HuH-7 (cell line): ENCODE results near the gene ACKR3.
A peak's percentile ranks its signal among the peaks of the same experiment; 100 is the strongest.

Source experiments
- DNase-seq: peaks from one replicate; pipeline ENCODE4 v3.0.0; 2011; ENCODE audit warnings: low spot score

ACKR3 gene

DNA sequence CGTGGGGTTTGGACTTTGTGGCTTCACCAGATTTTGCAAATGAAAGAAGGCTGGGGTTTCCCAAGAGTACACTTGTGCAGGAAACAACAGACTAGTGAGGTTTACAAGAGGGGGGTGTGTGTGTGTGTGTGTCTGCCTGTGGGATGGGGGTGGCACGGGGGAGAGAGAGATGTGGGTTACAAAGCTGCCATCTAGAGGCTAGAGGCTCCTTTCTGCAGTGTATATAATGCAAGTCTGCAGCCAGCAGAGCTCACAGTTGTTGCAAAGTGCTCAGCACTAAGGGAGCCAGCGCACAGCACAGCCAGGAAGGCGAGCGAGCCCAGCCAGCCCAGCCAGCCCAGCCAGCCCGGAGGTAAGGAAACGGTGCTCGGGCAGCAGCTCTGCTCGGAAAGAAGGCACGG, at the start of gene ACKR3:
ACKR3 (plus strand) TSS at position 253 of the 401 bp plus-strand sequence. CDS start 10,641 bp downstream, outside the sequence.
- DNase-seq, result peak; percentile 67

DNA sequence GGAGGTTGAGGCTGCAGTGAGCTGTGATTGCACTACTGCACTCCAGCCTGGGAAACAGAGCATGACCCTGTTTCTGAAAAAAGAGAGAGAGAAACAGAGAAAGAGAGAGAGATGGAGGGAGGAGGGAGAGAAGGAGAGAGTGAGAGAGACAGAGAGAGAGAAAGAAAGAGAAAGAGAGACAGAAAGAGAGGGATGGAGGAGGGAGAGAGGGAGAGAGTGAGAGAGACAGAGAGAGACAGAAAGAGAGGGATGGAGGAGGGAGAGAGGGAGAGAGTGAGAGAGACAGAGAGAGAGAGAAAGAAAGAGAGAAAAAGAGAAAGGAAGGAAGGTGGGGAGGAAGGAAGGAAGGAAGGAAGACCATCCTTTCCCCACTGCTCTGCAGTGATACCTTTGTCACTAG, 48.1 kb upstream of the ACKR3 start:
- no peak for DNase-seq

DNA sequence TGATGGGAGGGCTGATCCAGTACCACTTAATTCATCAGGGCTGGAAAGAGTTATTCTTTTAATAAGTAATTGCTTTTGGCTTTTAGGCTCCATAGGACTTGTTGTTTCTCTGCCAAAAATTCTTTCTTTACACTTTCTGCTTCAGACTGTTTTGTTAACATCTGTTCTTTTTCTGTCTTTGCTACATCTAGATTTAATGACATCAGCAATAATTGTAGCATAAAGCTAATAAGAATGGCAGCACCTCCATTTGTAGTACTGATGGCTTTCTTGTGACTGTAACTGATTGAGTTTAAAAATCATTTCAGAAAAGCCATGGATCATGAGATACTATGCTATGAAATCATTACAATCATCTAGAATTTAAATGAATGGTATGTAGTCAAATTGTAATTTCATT, 46.4 kb upstream of the ACKR3 start:
- no peak for DNase-seq

DNA sequence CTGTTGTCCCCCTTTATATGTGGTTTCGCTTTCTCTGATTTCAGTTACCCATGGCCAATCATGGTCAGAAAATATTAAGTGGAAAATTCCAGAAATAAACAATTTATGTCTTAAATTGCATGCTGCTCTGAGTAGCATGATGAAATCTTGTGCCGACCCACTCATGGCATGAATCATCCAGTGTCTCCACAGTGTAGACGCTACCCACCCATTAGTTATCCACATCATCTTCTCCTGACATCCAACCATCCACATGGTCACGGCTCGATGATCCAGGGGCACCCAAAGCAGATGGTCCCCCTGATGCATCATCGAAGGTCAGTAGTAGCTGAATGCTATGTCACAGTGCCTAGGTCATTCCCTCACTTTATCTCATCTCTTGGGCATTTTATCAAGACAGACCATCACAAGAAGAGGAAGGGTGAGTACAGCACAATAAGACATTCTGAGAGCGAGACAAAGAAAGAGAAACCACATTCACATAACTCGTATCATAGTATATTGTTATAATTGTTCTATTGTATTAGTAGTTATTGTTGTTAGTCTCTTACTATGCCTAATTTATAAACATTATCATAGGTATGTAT, 44.1 kb upstream of the ACKR3 start:
- no peak for DNase-seq

DNA sequence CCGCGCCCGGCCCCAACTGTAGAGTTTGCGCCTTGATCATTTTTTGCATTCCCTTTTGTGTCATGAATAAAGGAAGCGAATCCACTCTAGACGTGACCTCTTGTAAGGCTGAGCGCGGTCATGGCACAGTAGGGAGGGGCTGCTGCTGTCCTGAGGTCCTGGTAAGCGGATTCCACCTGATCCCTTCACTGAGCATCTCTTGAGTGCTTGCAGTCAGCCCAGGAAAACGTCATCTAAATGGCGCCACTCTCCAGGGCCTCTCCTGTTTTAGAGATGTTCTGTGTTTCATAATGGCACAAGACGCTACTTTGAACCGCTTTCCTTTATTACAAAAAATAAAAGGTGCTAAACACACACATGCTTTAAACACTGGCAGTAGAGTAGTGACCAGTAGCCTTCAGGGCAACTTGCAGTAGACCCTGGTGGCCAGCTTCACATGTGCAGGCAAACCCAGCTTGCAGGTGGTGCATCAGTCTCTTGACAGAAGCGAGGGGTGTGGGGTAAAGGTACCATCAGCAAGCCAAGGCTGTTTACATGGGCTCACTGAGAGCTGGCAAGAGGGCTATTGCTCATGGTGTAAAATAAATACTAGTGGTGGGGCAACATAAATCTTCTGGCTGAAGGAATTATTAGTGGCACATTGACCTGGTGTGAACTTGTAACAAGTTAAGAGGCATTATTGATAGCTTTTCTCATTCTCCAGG, 43.0 kb upstream of the ACKR3 start:
- DNase-seq, result no peak

DNA sequence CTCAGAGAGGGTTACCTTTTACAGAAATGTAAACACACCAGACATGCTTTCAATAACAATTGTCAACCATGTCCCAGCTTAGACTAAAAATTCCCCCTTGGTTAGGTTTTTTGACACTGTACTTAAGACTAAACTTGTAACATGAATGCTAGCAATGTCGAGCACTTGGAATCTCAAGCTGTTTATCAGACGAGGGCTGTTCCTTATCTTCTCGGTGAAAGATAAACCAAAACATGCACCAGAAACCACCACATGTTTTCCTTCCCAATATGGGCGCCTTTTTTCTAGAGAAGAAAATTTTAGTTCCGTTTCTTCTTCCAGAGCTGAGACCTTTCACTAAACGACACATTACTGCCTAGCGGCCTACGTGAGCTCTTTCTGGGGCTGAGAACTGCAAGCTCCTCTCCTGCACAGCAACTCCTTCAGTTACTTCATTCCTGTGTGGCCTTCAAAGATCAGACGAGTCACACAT, 42.4 kb upstream of the ACKR3 start:
- no peak for DNase-seq

DNA sequence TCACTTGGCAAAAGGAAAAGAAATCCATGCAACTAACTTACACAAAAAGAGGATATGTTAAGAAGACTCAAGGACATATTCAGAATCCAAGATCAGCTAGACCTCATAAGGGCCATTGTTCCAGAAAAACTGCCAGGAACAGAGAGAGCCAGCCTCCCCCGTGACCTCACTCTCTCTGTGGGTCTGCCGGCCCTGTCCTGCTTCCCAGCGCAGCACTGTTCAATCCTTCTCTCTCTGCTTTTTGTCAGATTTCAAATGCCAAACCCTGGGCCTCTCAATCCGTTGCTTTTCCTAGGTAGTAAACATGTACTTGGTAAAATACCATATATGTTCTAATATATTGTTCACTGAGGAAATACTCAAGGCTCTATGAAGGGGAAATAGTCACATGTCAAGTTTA, 40.0 kb upstream of the ACKR3 start:
- DNase-seq, result no peak

DNA sequence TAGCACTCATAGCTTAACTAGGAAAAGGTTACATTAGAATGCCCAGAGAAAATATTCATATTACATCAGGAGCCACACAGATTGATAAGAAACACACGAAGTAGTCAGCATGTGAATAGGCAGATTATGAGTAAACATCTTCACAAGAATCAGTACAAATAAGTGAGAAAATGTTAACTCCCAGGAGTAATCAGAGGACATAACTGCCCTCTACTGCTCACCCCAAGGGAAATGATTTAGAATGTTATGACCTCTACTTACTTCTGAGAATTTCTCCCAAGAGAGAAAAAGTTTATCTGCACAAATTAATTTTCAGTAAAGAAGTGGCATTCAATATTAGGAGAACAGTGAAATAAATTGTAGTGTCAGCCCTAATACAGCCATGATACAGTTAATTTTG, 39.1 kb upstream of the ACKR3 start:
- no peak for DNase-seq

DNA sequence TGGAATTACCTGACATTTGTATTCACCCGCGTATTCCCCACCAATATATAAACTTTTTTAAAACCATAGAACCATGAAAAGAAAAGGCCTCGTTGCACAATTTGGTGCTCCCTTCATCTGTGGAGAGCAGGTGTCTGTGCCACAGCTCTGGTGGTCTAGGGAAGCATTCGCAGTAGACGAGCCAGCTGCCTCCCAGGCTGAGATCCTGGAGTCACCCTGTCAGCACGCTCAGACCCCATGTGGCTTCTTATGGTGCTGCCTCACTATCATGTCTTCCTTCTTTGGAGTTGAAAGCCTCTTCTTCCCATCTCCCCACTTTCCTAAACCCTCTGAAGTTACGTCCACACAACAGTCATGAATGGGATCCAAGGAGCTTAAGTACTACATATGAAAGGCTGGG, 38.4 kb upstream of the ACKR3 start:
- DNase-seq, result no peak

DNA sequence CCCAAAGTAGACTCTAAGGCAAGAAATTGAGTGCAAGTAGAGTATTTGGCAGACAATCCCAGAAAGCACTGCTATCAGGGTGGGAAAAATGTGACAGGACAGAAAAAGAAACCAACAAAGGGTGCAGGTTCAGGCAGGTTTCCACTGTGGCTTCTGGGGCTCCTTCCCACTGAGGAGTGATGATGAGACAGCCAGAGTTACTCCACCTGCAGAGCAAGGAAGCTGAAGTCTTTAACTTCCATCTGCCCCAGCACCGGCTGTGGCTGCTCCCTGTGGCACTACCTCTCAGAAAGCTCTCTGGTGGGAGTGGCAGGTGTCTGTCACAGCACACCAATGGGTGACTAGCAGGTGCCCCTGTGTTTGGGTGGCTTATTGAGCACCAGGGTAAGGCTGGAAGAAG, 37.6 kb upstream of the ACKR3 start:
- DNase-seq, result no peak

DNA sequence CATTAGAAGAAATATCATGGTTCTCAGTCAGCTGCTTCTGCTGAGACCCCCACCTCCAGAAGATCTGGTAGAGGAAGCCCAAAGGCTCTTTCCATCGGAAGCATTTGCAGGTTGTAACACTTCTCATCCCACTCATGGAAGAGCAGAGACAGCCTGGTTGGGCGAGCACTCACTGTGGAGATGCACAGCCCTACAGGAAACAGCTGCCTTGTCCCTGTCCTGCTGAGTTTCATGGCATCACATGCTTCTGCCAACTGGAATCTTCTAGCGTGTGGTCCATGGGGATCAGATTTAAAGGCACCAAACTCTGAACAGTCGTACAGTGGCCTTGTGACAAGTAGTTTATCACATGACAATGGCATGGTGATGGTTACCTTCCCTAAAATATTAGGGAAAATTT, 36.3 kb upstream of the ACKR3 start:
- DNase-seq, result no peak

DNA sequence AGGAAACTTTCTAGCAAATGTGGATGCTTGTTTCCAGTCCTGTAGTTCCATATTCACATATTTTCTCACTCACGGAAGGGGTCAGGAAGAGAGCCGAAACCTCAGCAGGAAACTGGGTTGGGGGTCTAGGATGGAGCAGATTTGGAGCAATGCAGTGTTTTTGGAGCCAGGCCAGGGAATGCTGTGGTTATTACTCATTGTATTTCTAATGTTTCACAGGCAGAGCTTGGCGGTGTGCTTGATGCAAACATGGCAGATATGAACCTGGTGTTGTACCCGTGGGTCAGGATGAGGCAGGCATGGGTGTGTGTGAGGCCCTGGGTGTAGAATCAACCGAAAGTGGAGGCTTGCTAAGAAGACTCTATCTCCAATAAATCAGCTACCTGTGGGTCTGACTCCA, 34.6 kb upstream of the ACKR3 start:
- no peak for DNase-seq

DNA sequence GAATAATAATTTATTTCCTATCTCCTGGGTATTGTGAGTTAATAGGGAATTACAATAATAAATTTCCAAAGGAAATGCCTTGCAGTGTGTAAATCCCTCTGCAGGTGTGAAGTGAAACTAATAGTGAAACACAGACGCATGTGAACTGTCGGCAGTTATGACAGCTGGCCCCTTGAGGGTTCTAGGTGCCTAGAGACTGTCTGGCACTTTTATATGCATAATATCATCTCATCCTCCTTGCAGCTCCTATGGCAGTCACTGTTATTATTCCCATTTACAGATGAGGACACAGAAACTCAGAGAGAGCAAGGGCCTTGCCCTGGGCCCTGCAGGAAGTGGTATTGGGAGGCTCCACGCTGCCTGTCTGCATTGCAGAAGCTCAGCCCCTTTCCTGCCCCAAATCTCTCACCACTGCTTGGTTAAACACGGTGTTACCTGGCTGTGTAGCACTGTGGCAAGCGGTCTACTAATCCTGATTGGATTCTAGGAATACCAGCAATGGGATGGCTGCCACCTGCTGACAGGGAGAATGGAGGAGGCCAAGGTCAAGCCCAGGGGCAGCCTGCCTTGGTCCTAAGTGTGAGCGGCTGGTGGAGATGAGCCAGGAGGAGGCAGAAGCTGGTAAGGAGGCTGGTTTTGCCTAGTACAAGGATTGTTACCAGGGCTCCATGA, 32.8 kb upstream of the ACKR3 start:
- DNase-seq, result no peak

DNA sequence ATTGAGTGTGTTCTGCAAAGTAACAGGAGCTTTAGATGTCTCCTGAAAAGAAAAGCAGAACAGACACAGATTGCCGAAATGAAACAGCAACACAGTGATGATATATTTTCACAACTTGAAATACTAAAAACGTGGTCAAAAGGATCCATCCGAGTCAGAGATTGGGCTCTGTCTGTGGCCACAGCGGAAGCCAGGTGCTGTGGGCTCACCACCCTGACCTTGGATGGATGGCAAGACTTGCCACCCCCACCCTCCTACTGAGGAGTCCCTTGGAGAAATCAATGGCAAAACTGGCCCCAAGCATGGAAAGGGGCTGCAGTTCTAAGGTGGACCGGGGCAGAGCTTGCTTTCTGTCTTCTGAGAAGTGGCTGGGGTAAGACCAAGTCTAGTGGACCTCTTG, 31.4 kb upstream of the ACKR3 start:
- no peak for DNase-seq

DNA sequence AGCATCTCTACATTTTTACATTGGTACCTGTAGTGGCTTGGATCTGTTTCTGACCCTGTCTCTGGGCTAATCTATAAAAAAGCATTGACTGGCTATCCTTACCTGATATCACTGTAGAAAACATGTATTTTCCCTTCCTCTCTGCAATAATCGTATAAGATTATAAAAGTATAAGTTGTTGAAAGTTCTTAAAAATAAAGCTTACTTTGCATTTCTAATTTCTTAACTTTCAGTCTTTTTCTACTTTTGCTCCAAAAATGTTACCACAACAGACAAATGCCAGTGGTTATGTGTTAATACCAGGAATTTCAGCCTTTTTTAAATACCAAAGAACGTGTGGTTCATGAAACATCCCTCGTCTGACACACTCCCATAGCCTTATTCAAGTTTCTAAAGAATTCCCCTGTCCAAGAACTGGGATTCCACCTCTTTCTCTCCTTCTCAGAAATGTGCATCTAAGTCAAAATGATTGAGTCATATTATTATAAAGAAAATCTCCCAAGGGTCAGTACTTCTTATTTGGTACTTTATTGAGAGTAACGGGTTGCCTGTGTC, 28.5 kb upstream of the ACKR3 start:
- DNase-seq, result no peak

DNA sequence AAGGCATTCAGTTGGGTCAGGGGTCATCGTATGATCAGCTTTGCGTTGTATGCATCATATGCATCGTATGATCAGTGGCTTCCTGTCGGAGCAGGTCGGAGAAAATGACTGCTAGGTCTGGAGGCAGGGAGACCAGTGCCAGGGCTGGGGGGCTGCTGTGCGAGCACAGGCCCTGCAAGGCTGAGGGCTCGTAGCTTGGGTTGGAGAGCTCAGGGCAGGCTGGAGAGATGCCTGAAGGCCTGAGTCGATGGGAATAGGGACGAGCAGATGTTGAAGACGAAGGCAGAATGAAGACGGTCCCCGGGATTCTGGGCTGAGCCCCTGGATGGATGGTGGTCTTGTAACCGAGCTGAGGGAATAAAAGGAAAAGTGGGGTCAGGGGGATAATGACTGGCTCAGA, 25.3 kb upstream of the ACKR3 start:
- no peak for DNase-seq

DNA sequence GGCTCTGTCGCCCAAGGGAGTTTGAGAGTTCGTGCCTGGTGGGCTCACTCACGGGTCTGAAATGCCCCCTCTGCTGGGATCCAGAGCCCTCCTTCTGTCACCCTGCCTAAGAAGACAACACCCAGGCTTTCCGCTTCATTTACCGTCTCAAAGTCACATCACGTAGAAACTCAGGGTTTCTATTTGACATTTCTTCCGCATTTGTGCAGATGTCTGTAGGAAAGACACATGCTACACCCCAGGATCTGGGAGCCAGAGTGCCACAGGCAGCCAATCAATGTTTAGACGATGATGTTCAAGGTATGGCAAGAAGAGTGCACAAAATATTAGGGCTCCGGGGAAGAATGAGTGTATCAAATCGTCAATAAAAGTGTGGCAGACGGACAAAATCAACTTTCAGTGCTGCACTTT, 24.4 kb upstream of the ACKR3 start:
- DNase-seq, result no peak

DNA sequence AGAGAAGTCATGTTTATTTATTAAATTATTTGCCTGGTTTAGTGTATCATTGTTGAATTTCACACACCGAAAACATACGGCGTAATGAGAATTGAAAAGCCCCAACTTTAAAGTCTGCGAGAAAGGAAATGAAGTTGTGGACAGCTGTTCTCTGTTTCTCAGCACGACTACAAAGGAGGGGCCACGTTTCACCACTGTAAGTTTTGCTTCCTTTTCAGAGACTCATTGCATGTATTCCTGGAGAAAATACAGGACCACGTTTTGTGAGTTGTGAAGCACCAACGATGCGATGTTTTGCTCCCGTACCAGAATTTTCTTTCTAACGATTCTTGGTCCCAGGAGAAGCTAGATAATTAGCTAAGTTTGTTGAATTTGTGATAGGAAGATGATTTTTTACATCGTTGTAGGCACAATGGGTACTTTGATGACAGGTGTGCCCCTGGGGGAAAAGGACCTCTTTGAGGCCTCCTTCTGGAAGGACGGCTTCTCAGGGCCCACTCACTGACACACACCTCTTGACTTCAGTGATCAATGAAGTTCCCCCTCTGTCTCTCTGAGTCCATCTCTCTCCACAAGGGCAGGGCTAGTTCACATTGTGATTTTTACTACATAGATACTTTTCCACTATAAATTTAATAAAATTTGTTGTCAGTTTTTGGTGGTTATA, 23.7 kb upstream of the ACKR3 start:
- DNase-seq, result no peak

DNA sequence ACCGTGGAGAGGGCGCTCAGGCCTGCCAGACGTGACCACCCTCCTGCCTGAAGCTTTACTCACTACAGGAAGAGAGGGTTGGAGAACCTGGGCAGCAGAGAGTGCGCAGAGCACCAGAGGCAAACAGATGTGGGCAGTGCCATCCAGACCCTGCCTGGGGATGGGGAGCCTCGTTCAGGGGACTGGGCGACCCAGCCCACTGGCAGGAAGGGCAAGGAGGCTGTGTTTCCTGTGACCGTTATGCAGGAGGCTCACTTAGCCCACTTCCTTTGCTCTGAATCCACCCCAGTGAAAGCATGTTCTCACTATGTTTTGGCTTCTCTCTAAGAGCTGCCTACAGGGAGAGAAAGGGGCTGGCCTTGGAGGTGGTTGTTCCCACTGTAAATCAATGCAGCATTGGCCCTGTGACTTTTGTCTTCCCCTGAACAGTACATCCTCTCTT, 23.0 kb upstream of the ACKR3 start:
- no peak for DNase-seq

DNA sequence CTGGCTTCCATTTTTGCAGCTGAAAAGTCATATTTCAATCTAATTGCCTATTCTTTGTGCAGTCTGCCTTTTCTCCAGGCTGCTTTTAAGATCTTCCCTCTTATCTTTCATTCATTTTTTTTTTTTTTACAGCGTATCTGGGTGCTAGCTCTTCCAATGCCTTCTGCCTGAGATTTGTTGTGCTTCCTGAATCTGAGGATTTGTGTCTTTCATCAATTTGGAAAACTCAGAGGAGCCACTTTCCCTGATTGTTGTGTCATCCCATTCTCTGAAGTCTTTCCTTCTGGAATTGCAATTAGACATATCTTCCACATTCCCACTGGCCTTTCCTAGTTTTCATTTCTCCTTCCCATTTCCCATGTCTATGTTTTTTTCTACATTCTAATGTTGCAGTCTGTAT, 21.9 kb upstream of the ACKR3 start:
- no peak for DNase-seq

DNA sequence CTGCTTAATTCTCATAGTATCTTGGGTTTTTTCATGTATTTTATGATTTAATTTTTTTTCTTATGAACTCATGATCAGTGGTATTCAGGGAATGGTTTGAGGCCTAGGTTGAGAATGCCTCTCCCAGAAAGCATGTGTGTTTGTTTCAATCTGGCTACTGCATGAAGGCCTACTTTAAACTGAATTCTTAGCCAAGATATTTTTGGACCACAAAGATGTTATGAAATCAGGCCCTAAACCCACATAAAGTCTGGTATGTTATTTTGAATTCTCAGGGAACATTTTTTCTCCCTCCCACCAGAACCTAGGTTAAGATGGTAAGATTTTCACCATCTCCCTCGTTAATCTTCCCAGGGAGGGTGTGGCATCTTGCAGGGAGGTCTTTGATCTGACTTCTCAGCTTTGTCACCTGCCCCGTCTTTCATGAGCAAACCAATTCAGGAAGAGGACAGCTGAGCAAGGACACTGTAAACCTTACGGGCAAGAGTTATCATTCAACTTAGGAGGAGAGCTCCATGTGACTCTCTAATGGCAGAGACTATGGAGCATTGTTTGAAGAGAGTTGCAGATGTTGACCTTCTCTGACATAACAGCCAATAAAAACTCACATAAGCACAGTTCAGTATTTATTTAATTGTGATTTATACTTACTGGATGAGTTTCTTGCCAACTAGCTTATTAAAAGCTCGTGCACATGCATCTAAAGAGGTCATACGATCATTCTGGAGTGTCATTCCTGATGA, 21.3 kb upstream of the ACKR3 start:
- DNase-seq, result no peak

DNA sequence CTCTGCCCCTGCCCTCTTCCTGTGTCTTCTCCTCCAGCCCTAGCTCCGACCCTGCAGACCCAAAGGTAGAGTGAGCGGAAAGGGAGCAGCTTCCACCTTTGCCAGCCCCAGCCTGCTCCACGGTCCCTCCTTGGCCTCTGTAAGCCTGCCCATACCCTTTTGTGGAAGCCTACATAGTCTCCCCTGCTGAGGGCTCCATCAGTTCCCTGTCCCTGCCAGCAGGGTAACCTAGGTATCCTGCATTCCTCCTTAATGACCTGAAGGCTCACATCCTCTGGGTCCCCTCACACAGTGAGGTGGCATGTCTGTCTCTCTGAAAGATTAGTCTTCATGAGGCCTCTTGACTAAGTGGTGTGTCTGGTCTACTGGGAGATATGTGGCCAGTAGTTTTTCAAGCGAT, 20.5 kb upstream of the ACKR3 start:
- DNase-seq, result no peak
